Esophagus squamous epithelium (tissue), 4 donors: ENCODE data around the gene KDM4C.

Source experiments
- POLR2A ChIP-seq, 4 donors: fragments of 450-650 bp; IDR thresholded peaks; one replicate each; pipeline ENCODE4 v1.6.1; 2017; ENCODE audit warnings: antibody characterized with exemption in 4 of 4, mild to moderate bottlenecking in 4 of 4, moderate library complexity in 3 of 4
- TF ChIP-seq, protein P1 (sequence below), 6 experiments: fragments of 450-650 bp in 4 of 6; fragments of 200-600 bp in 2 of 6; sonication (generic) in 2 of 6; IDR thresholded peaks; one replicate each; pipeline ENCODE4 v1.5.1; 2016 to 2019; ENCODE audit warnings: antibody characterized with exemption in 6 of 6, mild to moderate bottlenecking in 4 of 6, moderate library complexity in 4 of 6

DNA sequence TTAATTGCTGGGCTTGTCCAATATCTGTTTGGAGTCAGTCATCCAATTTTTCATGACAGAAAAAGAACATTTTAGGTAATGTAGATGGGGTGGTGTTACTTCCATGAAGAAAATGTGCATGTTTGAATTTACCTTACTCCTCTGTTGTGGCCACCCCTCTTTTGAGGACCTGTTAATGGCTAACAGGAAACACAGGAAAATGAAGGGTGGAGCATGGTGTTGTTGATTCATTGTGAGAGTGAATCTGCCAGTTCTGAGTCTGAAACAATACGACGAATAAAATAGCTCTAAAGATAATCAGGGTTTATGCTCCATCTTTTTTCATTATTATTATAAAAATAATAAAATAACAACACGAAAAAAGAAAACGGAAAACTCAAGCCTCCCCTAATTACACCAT lies 335.3 kb downstream of the KDM4C start:
- TF ChIP-seq, protein P1, sequence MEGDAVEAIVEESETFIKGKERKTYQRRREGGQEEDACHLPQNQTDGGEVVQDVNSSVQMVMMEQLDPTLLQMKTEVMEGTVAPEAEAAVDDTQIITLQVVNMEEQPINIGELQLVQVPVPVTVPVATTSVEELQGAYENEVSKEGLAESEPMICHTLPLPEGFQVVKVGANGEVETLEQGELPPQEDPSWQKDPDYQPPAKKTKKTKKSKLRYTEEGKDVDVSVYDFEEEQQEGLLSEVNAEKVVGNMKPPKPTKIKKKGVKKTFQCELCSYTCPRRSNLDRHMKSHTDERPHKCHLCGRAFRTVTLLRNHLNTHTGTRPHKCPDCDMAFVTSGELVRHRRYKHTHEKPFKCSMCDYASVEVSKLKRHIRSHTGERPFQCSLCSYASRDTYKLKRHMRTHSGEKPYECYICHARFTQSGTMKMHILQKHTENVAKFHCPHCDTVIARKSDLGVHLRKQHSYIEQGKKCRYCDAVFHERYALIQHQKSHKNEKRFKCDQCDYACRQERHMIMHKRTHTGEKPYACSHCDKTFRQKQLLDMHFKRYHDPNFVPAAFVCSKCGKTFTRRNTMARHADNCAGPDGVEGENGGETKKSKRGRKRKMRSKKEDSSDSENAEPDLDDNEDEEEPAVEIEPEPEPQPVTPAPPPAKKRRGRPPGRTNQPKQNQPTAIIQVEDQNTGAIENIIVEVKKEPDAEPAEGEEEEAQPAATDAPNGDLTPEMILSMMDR (IDR thresholded peaks at IDR 0.05) = no peak
- TF ChIP-seq POLR2A (IDR thresholded peaks at IDR 0.05) = no peak
